Measurements from ENCODE around the gene CARMIL3.
"Not testable (repeated sequence)": the region's sequence is repeated elsewhere in the genome, so short reads cannot be mapped to it uniquely, and the experiment has no call there.

The CARMIL3 gene, protein sequence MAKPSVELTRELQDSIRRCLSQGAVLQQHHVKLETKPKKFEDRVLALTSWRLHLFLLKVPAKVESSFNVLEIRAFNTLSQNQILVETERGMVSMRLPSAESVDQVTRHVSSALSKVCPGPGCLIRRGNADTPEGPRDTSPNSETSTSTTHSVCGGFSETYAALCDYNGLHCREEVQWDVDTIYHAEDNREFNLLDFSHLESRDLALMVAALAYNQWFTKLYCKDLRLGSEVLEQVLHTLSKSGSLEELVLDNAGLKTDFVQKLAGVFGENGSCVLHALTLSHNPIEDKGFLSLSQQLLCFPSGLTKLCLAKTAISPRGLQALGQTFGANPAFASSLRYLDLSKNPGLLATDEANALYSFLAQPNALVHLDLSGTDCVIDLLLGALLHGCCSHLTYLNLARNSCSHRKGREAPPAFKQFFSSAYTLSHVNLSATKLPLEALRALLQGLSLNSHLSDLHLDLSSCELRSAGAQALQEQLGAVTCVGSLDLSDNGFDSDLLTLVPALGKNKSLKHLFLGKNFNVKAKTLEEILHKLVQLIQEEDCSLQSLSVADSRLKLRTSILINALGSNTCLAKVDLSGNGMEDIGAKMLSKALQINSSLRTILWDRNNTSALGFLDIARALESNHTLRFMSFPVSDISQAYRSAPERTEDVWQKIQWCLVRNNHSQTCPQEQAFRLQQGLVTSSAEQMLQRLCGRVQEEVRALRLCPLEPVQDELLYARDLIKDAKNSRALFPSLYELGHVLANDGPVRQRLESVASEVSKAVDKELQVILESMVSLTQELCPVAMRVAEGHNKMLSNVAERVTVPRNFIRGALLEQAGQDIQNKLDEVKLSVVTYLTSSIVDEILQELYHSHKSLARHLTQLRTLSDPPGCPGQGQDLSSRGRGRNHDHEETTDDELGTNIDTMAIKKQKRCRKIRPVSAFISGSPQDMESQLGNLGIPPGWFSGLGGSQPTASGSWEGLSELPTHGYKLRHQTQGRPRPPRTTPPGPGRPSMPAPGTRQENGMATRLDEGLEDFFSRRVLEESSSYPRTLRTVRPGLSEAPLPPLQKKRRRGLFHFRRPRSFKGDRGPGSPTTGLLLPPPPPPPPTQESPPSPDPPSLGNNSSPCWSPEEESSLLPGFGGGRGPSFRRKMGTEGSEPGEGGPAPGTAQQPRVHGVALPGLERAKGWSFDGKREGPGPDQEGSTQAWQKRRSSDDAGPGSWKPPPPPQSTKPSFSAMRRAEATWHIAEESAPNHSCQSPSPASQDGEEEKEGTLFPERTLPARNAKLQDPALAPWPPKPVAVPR (N-terminal part only)

DNA sequence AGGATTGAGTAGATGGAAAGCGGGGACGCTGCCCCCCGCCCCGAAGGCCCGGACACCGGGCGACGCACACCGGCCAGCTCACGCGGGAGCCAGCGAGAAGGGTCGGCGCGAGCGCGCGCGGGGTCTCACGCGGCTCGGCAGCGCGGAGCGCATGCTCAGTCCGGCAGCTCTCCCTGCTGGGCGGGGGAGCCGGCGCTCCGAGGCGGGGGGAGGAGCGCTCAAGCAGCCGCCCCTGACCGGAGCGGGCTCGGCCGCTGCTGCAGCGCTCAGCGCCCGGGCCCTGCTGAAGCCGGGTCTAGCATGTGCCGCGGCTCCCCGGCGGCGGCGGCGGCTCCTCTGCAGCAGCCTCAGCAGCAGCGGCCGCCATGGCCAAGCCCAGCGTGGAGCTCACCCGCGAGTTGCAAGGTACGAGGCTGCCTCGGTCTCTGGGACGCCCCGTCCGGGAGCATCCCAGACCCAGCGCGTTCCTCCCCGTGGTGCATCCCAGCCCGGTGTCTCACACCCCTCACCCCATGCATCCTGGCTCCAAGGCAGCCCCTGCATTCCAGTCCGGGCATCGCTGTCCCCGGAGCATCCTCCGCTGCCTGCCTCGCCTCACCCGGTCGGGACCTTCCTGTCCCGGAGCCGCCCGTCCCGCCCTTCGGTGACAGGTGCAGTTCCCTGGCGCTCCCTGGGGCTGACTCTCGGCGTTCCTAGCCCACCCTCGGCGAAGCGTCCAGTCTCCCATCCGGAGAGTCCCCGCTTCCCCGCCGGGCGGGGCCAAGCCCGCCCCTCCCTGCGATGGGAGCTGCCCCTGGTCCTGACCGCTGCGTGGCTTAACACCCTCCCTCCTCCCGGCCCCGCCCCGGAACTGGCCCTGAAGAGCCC lies at the start of gene CARMIL3:
Gene CARMIL3 (plus strand): TSS at position 221 of the 867 bp plus-strand sequence. CDS start 145 bp downstream, at position 366.
- no peak for FAIRE-seq

DNA sequence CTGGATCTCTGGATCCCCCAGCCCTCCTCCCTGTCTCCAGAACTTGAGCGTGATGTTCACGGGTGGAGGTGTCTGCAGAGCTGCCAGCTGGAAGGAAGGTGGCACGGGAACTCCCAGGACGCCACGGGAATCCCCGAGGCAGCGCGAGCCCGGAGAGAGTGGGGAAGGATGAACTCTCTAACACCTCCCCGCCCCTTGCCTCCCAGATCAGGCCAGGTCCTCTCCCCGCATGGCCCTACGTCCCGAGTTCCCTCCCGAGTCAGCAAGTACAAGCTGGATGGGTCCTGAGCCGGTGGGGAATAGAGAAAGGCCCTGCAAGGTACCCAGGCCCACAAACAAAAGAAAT lies 45.4 kb upstream of the CARMIL3 start:
- not testable (repeated sequence) for FAIRE-seq

DNA sequence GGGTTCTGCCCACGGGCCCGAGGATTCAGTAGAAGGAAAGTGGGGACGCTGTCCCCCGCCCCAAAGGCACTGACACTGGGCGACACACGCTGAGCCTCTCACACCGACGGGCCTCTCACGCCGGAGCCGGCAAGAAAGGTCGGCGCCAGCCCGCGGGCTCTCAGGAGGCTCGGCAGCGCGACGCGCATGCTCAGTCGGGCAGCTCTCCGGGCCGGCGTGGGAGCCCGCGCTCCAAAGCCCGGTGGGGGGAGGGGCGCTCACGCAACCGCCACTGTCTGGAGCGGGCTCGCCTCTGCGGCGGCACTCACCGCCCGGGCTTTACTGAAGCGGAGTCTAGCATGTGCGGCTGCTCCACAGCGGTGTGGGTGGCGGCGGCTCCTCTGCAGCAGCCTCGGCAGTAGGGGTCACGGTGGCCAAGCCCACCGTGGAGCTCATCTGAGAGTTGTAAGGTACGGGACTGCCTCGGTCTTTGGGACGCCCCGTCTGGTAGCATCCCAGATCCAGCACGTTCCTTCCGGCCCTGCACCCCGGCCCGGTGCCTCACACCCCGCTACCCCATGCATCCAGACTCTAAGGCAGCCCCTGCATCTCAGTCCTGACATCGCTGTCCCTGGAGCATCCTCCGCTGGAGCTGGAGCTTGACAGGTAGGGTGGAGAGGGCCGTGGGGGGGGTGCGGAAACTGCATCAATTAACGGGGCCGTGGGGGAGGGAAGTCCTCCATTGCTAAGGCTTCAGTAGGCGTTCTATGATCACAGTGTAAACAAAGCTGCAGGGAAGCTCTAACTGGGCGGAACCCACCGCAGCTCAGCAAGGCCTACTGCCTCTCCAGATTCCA lies 44.8 kb upstream of the CARMIL3 start:
- not testable (repeated sequence) for FAIRE-seq

DNA sequence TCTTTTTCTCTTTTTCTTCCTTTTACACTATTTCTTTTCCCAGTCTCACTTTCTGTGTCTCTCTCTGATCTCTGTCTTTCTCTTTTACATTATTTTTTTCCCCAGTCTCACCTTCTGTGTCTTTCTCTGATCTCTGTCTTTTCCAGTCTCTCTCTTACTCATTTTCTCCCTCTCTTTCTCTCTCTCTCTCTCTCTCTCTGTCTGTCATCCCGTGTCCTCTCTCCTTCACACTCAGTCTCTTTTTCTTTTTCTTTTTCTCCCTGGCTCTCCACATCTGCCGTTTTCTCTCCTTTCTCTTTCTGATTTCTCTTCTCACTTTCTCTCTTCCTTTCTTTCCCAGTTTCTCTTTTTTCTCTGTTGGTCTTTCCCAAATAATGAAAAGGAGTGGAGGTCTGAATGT lies 40.8 kb upstream of the CARMIL3 start:
- FAIRE-seq = no peak

DNA sequence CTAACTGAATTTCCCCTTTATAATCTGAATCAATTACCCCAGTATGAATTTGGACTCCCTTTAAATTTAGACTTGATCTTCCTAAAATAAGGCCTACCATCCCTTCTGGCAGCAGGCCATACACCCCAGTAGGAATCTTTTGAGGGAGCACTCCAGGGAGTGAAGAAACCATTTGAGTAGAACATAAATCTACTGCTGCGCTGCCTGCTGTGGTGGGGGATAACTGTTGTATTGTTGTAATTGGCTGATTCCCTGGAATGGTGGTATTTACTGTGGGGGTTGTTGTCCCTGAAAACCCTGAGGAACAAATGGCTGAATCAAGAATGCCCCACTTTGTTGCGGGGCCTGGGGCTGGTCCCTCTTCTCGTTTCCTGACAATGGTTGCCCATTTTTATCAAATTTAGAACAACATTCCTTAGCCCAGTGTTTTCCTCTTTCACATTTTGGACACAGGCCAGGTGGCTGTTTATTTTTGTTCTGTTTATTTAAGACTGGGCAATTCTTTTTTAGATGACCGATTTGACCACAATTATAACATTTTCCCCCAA lies 39.0 kb upstream of the CARMIL3 start:
- not testable (repeated sequence) for FAIRE-seq

DNA sequence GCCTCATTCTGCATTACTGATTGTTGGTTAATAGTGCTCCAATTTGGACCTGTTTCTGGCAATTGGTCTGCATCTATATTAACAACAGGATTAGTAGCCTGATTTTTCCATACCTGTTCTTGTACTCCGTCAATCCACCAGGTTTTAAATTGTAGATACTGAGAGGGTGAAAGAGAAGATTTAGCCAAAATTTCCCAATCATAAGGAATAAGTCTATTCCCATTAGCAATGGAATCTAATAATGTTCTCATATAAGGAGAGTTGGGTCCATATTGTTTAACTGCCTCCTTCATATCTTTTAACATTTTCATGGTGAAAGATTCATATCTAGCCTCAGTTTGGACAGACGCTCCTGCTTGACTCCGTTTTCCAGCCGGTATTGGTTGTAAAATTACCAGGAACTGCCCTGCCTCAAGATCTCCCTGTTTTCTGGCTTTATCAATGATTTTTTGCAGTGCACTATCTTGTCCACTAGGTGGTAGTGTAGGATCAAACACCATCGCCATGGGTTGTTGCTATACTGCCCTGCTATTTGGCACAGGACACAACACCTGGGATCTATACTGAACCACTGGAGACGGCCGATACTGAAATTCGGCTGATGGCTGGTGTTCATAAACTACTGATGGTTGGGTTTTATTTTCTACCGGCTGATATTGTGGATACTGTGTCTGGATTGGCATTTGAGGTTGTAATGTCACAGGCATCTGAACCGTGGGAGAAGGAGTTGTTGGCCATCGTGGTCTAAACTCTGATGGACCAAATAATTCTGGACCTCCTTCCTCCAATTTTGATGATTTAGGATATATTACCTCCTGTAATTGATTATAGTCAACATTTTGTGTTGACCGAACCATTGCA lies 37.9 kb upstream of the CARMIL3 start:
- peak; percentile 51 for FAIRE-seq

DNA sequence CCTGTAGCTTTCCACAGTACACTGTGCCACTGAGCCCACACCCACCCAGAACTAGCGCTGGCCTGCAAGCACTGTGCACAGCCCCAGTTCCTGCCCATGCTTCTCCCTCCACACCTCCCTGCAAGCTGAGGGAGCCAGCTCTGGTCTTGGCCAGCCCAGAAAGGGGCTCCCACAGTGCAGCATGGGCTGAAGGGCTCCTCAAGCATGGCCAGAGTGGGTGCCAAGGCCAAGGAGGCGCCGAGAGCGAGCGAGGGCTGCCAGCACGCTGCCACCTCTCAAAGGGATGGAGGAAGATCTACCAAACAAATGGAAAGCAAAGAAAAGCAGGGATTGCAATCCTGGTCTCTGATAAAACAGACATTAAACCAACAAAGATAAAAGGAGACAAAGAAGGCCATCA lies 36.1 kb upstream of the CARMIL3 start:
- FAIRE-seq = not testable (repeated sequence)

DNA sequence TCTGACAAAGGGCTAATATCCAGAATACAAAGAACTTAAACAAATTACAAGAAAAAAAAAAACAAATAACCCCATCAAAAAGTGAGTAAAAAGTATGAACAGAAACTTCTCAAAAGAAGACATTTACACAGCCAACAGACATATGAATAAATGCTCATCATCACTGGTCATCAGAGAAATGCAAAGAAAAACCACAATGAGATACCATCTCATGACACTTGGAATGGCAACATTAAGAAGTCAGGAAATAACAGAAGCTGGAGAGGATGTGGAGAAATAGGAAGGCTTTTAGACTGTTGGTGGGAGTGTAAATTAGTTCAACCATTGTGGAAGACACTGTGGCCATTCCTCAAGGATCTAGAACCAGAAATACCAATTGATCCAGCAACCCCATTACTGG lies 32.8 kb upstream of the CARMIL3 start:
- not testable (repeated sequence) for FAIRE-seq

DNA sequence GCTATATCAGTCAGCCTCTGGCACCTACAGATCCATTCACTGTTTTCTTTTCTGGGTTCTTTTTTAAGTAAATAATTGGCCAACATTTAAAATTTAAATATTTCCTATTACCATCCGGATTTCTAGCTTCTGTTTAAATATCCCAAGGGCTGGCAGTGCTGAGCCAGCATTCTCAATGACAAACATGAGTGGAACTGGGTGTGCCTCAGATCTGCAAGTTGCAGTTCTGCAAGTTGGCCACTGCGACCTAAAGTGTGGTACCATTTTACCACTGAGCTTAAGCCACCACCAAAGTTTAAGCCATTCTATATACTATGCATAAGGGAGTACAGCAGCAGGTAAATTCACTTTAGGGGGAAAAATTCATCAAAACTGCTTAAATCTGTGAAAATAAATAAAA lies 31.9 kb upstream of the CARMIL3 start:
- not testable (repeated sequence) for FAIRE-seq

DNA sequence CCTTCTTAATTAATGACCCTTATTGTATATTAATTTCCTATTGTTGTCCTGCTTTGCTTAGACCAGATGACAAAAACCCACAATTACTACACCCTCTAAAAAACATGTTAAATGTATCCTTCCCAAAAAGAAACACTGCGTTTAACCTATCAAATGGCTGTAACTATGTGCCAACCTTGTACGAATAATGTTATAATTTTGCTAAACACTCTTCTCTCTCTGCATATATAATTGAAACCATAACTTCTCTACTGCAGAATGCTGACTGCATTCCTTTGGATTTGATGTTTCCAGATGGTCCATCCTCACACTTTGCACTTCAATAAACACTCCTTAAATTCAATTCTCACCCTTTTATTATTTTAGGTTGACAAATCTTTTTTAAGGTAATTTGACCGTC lies 31.3 kb upstream of the CARMIL3 start:
- FAIRE-seq = not testable (repeated sequence)

DNA sequence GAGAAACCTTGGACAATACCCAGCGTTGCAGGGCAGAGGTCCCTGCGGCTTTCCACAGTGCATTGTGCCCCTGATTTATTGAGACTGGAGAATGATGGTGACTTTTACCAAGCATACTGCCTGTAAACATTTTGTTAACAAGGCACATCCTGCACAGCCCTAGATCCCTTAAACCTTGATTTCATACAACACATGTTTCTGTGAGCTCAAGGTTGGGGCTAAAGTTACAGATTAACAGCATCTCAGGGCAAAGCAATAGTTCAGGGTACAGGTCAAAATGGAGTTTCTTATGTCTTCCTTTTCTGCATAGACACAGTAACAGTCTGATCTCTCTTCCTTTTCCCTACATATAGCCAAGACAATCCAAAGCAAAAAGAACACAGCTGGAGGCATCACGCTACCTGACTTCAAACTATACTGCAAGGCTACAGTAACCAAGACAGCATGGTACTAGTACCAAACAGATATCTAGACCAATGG lies 26.8 kb upstream of the CARMIL3 start:
- not testable (repeated sequence) for FAIRE-seq

DNA sequence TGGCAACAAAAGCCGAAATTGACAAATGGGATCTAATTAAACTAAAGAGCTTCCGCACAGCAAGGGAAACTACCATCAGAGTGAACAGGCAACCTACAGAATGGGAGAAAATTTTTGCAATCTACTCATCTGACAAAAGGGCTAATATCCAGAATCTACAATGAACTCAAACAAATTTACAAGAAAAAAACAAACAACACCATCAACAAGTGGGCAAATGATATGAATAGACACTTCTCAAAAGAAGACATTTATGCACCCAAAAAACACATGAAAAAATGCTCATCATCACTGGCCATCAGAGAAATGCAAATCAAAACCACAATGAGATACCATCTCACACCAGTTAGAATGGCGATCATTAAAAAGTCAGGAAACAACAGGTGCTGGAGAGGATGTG lies 22.1 kb upstream of the CARMIL3 start:
- FAIRE-seq = not testable (repeated sequence)

DNA sequence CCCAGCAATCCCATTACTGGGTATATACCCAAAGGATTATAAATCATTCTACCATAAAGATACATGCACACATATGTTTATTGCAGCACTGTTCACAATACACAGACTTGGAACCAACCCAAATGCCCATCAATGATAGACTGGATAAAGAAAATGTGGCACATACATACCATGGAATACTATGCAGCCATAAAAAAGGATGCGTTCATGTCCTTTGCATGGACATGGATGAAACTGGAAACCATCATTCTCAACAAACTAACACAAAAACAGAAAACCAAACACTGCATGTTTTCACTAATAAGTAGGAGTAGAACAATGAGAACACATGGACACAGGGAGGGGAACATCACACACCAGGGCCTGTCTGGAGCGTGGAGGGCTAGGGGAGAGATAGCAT lies 20.5 kb upstream of the CARMIL3 start:
- FAIRE-seq = not testable (repeated sequence)

DNA sequence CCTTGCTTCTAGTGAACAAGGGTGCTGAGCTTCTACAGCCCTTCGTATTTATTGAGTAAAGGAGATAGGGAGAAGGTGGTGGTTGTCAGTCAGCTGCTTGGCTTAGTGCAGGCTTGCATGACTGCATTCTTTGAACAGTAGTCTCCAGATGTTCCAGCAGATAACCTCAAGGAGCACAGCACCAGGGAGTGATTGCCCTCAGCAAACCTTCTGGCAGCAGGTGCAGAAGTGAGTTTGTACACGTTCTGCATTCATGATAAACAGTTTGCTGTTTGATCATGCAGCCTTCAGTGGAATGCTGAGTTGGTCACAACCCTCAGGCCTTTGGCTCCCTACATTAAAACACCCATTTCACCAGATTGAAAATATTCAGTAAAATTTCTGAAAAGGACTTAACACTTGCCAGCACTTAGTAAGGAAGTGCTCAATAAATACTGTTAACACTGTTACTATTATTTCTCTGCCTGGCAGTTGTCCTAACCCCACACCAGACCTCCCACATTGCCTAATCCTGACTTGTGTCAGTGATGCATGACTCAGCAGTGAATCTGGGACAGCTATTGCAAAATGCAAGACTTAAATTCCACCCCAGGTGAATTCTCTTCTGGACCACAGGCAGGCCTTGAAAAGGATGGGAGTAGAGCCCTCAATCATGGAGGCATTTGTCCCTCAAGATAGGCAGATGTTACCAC lies 18.9 kb upstream of the CARMIL3 start:
- FAIRE-seq = no peak

DNA sequence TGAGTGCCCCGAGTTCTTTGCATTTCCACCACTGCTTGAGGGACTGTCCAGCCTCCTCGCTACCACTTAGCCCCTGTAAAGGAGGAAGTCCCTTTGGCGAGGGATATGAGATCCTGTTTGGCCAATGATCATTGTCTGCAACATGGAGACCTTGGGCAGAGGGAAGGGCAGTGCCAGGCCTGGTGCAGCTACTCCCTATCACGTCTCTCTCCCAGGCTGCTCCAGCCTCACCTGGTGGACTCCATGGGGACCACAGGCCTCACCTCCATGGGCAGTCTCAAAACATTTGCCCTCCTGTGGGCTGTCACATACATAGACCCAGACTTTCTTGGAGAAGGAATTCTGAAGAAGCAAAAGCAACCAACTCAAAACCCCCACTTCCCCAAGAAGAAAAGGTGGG lies 16.0 kb upstream of the CARMIL3 start:
- not testable (repeated sequence) for FAIRE-seq

DNA sequence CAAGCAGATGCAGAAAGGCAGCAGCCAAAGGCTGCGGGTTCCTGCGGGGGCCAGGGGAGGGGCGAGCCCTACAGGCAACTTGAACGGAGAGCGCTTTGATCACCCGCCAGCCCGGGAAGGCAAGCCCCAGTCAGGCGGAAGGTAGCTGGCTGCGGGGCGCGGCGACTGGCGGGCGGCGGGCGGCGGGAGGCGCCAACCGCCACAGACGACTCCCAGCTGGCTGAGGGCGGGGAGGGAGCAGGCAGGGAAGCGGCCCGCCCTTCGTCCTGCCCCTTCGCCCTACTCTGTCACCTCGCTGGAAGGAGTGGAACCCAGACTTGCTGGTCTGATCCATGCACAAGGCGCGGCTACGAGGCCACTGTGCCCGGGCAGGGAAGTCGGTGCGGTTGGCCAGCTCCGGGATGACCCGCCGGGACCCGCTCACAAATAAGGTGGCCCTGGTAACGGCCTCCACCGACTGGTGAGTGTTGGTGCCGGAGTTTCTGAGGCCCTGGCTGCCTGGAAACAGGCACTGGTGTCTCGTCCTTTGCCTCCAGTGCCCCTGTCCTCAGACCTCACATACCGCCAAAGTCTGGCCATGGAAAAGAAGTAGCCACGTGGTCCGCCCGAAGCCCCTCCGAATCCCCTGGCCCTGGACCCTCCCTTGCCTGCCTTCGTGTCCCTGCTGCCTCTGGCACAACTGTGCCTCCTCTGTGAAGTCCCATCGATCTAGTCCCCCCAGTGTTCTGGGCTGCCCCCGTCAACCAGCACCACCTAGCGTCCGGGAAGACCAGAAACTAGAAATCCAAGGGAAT lies 15.4 kb upstream of the CARMIL3 start:
- FAIRE-seq = no peak

DNA sequence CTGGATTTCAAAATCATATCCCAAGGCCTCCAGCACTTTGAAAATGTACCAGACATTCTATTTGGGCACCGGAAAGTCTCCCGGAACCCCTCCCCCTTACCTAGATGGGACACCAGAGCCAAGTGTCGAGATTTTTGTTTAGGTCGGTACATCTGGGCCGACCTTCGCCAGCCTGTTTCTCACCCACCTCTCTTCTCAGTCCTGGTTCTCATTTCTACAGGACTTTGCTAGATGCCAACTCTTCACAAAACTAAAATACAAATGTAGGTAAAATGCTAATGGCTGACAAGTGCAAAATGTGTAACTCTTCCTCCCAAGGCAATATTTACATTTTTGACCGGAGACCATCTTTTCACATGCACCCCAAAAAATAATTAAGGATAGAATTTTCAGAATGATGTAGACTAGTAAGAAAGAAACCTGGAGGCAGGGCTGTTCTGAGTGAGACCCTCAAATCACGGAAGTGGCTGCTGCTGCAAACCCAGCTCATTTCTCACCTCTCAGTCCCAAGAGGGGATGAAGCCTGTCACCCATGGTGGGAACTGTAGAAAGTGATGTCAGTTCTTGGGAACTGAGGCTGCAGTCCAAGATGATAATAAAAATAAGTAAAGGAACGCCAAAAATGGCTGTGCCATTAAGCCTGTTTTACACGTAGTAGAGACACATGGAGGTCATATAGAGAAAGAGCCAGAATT lies 14.7 kb upstream of the CARMIL3 start:
- not testable (repeated sequence) for FAIRE-seq

Measured in endometrium (tissue), 2 donors.